Stomach smooth muscle (tissue), 2 donors: ENCODE results near the gene SIT1.
A peak's percentile ranks its signal among the peaks of the same experiment; 100 is the strongest.

Experiments
- H3K27ac ChIP-seq: one replicate; pipeline ENCODE4 v1.7.0; 2013; ENCODE audit warnings: mild to moderate bottlenecking, low read length, inconsistent platforms
- H3K27me3 ChIP-seq, 2 donors: one replicate each; pipeline ENCODE4 v1.7.0; 2013; ENCODE audit warnings: low read length in 2 of 2; ENCODE audit not compliant: insufficient read depth in 2 of 2, control insufficient read depth in 1 of 2
- H3K36me3 ChIP-seq, 2 donors: one replicate each; pipeline ENCODE4 v1.7.0; 2013; ENCODE audit warnings: low read length in 2 of 2; ENCODE audit not compliant: control insufficient read depth in 2 of 2, insufficient read depth in 2 of 2
- H3K4me1 ChIP-seq: one replicate; pipeline ENCODE4 v1.7.0; 2013; ENCODE audit warnings: low read length; ENCODE audit not compliant: control insufficient read depth, insufficient read depth
- H3K4me3 ChIP-seq, 2 donors: one replicate each; pipeline ENCODE4 v1.7.0; 2013; ENCODE audit warnings: low read length in 2 of 2
- H3K9ac ChIP-seq, 2 donors: one replicate each; pipeline ENCODE4 v1.7.0; 2013; ENCODE audit warnings: low read length in 2 of 2, mild to moderate bottlenecking in 1 of 2
- H3K9me3 ChIP-seq, 2 donors: one replicate each; pipeline ENCODE4 v1.7.0; 2013; ENCODE audit warnings: low read length in 2 of 2; ENCODE audit not compliant: control insufficient read depth in 2 of 2
- donor health status: healthy.
- donor health status: Pancreatic carcinoma.

SIT1 gene, protein sequence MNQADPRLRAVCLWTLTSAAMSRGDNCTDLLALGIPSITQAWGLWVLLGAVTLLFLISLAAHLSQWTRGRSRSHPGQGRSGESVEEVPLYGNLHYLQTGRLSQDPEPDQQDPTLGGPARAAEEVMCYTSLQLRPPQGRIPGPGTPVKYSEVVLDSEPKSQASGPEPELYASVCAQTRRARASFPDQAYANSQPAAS

DNA sequence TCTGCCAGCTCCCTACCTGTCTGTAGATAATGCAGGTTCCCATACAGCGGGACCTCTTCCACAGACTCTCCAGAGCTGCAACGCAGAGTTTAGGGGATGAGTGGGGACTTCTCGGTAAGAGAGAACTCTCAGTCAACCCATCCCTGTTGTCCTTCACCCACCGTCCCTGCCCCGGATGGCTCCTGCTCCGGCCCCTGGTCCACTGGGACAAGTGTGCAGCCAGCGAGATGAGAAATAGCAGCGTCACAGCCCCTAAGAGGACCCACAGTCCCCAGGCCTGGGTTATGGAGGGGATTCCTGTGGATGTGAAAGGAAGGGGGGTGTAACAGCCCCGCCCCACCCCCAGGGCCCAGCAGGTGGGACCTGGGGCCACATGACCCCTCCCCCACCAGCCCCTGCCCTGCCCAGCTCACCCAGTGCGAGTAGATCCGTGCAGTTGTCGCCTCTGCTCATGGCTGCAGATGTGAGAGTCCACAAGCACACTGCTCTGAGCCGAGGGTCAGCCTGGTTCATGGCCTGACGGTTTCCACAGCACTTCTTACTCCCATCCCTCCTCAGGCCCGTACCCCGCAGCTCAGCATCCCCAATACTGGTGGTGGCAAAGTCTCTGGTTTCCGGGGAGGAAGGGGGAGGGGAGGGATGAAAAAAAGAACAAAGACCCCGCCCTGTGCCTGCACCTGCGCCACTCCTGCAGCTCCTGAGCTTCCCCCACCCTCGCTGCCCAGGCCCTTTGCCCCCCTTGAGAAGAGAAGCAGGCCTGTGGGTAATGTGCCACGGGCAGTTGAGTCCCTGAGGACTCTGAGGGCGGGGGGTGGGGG lies at the start of gene SIT1:
Gene SIT1, minus strand, starts transcription at position 591 of the 818 bp plus-strand sequence. Its CDS starts 78 bp downstream, at position 513.
- no peaks in the 10 kb centered on the region for H3K9me3 ChIP-seq
- no peak within 1 kb of the TSS for H3K9ac ChIP-seq
- no peaks in the 10 kb centered on the region for H3K27me3 ChIP-seq
- no peak within 1 kb of the TSS for H3K27ac ChIP-seq
- H3K4me3 ChIP-seq = no peak within 1 kb of the TSS
- H3K36me3 ChIP-seq = no peaks in the 10 kb centered on the region
- H3K4me1 ChIP-seq = peaks cover 20% of the 10 kb centered on the region

DNA sequence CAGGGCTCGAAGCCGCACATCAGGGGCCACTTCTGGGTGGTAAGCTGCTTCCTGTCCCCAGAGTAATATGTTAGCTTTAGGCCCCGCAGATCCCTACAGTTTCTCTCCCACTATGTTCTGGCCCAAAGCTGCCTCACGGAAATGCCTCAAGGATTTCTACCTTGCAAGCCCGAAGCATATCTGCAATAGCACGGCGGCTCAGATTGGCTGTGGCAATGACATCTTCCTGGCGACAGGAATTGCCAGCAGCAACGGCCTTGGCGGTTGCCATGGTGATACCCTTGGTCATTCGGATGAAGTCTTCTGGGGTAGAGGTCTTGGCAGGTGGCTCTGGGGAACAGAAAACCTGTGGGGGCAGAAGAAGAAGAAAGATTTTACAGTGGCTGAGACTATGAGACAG lies 49.3 kb upstream of the SIT1 start:
- Histone ChIP-seq H3K27ac (peak overlapping the region; percentile 84), H3K4me1 (peaks cover 21% of the 10 kb centered on the region), H3K9ac (no peak overlapping the region), H3K9me3 (no peaks in the 10 kb centered on the region), H3K36me3 (peaks cover 86 to 88% of the 10 kb centered on the region in 2 donors), H3K4me3 (no peak overlapping the region), H3K27me3 (no peaks in the 10 kb centered on the region)

DNA sequence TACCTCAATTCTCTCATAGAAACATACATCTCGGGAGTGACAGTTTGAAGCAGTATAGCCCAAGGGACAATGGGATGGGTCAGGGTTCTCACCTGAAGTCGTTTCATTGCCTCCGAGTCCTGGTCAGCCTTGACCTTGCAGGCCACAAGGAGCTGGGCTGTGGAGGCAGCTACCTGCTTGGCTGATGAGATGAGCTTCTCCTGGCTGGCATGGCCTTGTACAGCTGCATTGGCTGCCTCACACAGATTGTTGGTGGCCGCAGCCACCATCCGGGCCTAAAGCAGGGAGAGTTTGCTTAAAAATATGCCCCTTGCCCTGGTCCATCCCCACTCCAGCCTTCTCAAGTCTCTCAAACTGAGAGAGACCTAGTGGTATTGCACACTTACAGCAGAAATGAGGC lies 47.5 kb upstream of the SIT1 start:
- peaks cover 68 to 70% of the 10 kb centered on the region in 2 donors for H3K36me3 ChIP-seq
- peaks cover 22% of the 10 kb centered on the region for H3K4me1 ChIP-seq
- H3K27me3 ChIP-seq = no peaks in the 10 kb centered on the region
- H3K27ac ChIP-seq = peak overlapping the region; percentile 84
- no peaks in the 10 kb centered on the region for H3K9me3 ChIP-seq
- H3K4me3 ChIP-seq = no peak overlapping the region
- H3K9ac ChIP-seq = no peak overlapping the region

DNA sequence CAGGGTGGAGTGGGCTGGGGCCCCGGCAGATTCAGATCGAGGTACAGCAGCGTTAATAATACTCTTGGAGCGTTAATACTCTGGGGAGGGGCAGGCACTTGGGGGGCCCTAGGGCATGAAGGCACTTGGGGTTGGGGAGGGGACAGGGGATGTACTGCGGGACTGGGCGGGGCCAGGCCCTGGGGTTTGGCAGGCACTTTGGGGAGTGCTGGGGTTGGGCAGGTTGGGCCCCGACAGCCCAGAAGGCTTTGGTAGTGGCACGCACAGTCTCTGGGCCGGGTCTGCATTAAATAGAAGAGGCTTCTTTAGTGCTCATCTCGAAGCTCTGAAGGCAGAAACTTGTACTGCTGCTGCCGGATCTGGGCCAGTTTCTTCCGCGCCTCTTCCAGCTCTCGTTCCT lies 46.8 kb upstream of the SIT1 start:
- Histone ChIP-seq H3K4me1 (peaks cover 22% of the 10 kb centered on the region), H3K4me3 (no peak overlapping the region), H3K9me3 (no peaks in the 10 kb centered on the region), H3K27ac (peak overlapping the region; percentile 84), H3K36me3 (peaks cover 61 to 64% of the 10 kb centered on the region in 2 donors), H3K27me3 (no peaks in the 10 kb centered on the region), H3K9ac (peak overlapping the region in 1 of 2 donors; percentile 43)

DNA sequence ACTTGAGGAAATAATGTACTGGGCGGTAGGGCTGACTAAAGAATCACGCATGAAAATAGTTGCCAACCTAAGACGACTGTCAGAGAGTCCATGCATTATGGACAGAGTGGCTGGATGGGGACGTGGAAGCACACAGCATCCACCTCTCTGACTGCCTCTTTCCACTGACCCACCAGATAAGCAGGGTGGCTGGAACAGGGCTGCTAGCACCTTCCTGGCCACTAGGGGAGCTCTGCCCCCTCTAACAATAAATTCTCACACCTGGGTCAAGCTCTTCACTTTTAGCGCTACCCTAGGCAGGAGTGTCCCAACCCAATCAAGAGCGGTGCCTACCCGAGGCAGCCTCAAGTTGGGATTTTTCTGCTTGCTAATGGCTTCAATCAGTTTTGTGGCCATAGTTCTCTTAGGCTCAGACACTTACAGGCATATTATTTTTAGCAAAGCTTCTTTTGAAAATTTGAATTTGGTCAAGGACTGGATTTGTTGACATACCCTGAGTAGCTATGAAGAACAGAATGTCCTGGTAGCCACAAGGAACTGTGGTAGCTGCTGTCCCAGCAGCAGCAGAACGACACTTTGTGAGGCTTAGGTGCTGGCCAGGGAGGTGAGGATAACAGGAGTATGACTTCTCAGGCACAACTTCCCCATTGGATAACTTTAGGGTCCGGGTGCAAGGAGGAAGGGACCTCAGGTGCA lies 45.9 kb upstream of the SIT1 start:
- Histone ChIP-seq H3K27me3 (no peaks in the 10 kb centered on the region), H3K36me3 (peaks cover 55 to 57% of the 10 kb centered on the region in 2 donors), H3K27ac (peak overlapping the region; percentile 84), H3K9ac (peak overlapping the region; percentile 42 to 43), H3K4me3 (peak overlapping the region in 1 of 2 donors; percentile 40), H3K4me1 (peaks cover 26% of the 10 kb centered on the region), H3K9me3 (no peaks in the 10 kb centered on the region)

DNA sequence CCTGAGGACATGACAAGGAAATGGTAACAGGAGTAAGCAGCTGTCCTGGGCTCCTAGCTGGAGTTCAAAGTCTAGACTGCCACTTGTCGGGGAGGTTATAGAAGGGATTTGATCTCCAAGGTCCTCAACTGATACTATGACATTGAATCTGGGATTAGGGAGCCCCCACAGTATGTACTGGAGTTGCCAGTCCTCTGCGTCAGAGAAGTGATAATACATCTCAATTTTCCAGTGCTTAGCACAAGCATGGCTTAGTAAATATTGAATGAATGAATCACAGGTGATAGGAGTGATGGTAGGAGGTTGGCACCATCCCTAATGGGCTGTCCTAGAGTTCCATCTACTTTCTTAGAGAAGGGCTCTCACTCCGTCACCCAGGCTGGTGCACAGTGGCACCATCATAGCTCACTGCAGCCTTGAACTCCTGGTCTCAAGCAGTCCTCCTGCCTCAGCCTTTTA lies 45.2 kb upstream of the SIT1 start:
- H3K36me3 ChIP-seq = peaks cover 50 to 53% of the 10 kb centered on the region in 2 donors
- no peaks in the 10 kb centered on the region for H3K27me3 ChIP-seq
- H3K9me3 ChIP-seq = no peaks in the 10 kb centered on the region
- peaks cover 26% of the 10 kb centered on the region for H3K4me1 ChIP-seq
- peak overlapping the region; percentile 84 for H3K27ac ChIP-seq
- H3K9ac ChIP-seq = no peak overlapping the region
- H3K4me3 ChIP-seq = no peak overlapping the region

DNA sequence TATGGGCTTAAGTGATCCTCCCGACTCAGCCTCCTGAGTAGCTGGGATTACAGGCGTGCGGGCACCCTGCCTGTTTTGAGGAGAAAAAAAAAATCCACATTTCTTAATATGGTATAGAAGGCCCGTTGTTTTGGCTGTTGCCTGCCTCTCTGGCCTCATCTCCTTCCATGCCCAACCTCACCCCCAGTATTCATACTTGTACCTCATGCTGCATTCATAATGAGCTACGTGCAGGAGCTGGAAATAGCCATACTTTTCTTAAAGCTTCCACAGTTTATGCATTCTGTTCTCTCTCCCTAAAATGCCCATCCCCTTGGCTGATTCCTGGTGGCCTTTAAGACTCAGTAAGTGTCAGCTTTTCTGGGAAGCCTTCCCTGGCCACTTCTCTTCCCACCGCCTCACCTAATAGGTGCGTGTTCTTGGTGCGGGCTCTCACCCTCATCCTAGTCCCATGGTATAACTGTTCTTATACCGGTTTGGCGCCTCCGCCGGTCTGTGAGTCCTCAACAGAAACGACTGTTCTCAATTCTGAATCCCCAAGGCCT lies 41.1 kb upstream of the SIT1 start:
- Histone ChIP-seq H3K36me3 (peaks cover 23 to 30% of the 10 kb centered on the region in 2 donors), H3K9me3 (no peaks in the 10 kb centered on the region), H3K4me1 (peaks cover 22% of the 10 kb centered on the region), H3K4me3 (peak overlapping the region; percentile 70 to 92), H3K9ac (peak overlapping the region; percentile 98), H3K27ac (peak overlapping the region; percentile 100), H3K27me3 (no peaks in the 10 kb centered on the region)

DNA sequence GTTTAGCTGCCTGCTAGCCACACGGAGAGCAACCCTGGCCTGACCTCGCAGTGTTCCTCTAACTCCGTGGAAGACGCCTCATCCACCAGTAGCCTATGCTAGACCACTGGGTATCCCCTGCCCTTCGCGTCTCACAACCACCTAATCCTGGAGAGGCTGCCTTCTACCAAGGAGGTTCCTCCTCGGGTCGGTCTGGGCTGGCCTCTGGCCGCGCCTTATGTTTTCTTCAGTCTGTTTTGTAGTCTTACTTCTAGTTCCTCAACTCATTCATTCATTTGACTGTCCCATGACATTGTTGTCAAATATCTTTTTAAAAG lies 40.6 kb upstream of the SIT1 start:
- no peaks in the 10 kb centered on the region for H3K9me3 ChIP-seq
- peak overlapping the region; percentile 98 for H3K9ac ChIP-seq
- peaks cover 19 to 30% of the 10 kb centered on the region in 2 donors for H3K36me3 ChIP-seq
- H3K27me3 ChIP-seq = no peaks in the 10 kb centered on the region
- peaks cover 21% of the 10 kb centered on the region for H3K4me1 ChIP-seq
- H3K27ac ChIP-seq = peak overlapping the region; percentile 100
- H3K4me3 ChIP-seq = peak overlapping the region; percentile 70 to 92

DNA sequence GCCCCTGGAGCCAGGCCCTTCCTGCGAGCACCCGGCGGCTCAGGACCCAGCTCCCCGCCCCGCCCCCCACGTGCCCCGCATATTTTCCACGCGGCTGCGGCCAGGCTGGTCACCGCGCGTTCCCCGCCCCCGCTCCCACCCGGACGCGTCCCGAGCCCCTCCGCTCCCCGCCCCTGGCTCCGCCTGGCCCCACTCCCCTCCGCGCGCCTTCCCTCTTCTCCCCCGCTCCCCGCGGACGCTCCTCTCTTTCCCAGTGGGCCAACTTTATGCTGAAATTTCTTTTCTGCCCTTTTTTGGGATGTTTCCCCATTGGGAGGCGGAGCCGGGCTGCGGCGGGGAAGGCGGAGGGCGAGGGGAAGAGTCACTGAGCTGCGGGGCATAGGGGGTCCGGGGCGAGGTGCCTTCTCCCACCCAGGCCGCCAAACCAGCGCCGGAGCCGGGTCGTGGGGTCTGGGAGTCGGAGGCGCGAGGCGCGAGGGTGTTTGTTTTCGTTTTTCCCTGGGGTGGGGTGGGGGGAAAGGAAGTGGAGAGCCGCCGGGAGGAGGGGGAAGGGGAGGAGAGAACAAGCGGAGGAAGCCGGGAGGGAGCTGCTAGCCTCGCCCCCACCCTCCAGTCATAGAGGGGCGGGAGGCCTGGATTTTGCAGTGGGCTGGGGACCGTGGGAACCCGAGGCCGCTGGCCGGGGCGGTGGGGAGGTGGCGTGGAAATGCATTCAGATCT lies 40.0 kb upstream of the SIT1 start:
- Histone ChIP-seq H3K27me3 (no peaks in the 10 kb centered on the region), H3K27ac (peak overlapping the region; percentile 100), H3K4me3 (peak overlapping the region; percentile 77 to 92), H3K9ac (peak overlapping the region; percentile 98 to 99), H3K4me1 (peaks cover 22% of the 10 kb centered on the region), H3K36me3 (peaks cover 18 to 29% of the 10 kb centered on the region in 2 donors), H3K9me3 (no peaks in the 10 kb centered on the region)

DNA sequence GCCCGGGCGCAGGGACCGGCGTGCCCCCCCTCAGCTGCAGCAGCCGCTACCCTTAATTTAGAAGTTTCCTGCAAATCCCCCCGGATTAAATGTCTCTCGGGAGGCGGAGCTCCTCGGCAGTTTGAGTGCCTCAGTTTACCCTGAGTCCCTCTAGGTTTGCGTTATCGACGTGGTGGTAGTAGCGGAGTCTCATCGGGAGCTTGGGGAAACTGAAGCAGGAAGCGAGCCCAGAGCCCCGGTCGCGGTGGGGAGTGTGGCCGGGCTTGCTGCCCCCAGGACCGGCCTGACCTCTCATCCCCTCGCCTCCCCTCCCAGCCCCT lies 39.5 kb upstream of the SIT1 start:
- Histone ChIP-seq H3K36me3 (peaks cover 22 to 32% of the 10 kb centered on the region in 2 donors), H3K27ac (peak overlapping the region; percentile 100), H3K27me3 (no peaks in the 10 kb centered on the region), H3K9ac (peak overlapping the region; percentile 86 to 99), H3K9me3 (no peaks in the 10 kb centered on the region), H3K4me1 (peaks cover 26% of the 10 kb centered on the region), H3K4me3 (peak overlapping the region; percentile 77 to 92)
